Stimulated activated CD8-positive, alpha-beta memory T cell treated with anti-CD3 and anti-CD28 coated beads, Interleukin-7, amount 100 ng/mL, for 4 hours (primary cell): ENCODE measurements around the gene POLR2L.

Experiments
- DNase-seq, 2 donors: peaks; one replicate each; pipeline ENCODE4 v3.0.0-alpha.2; 2020; ENCODE audit warnings: low read depth in 2 of 2

The POLR2L gene

GRCh38 chr11:868802-869201 lies 26.5 kb upstream of the POLR2L start:
- no peak for DNase-seq

GRCh38 chr11:868394-868793 lies 26.1 kb upstream of the POLR2L start:
- DNase-seq: no peak

GRCh38 chr11:867856-868358 lies 25.6 kb upstream of the POLR2L start:
- no peak for DNase-seq

GRCh38 chr11:866481-866880 lies 24.2 kb upstream of the POLR2L start:
- no peak for DNase-seq

- no peak for DNase-seq
Observed at GRCh38 chr11:865462-866430, 23.4 kb upstream of the POLR2L start.

GRCh38 chr11:864898-865297 lies 22.6 kb upstream of the POLR2L start:
- DNase-seq: no peak

GRCh38 chr11:863910-864827 lies 21.8 kb upstream of the POLR2L start:
- DNase-seq: no peak

- DNase-seq: no peak
Observed at GRCh38 chr11:863023-863909, 20.9 kb upstream of the POLR2L start.

- no peak for DNase-seq
Observed at GRCh38 chr11:862696-863022, 20.3 kb upstream of the POLR2L start.

GRCh38 chr11:862081-862661 lies 19.8 kb upstream of the POLR2L start:
- DNase-seq: no peak

- DNase-seq: no peak
Observed at GRCh38 chr11:861105-861479, 18.8 kb upstream of the POLR2L start.

- no peak for DNase-seq
Observed at GRCh38 chr11:860234-861104, 18.1 kb upstream of the POLR2L start.

- DNase-seq: no peak
Observed at GRCh38 chr11:859394-860131, 17.2 kb upstream of the POLR2L start.

- DNase-seq: no peak
Observed at GRCh38 chr11:858762-859339, 16.5 kb upstream of the POLR2L start.

GRCh38 chr11:858053-858761 lies 15.9 kb upstream of the POLR2L start:
- no peak for DNase-seq

- no peak for DNase-seq
Observed at GRCh38 chr11:856397-856796, 14.1 kb upstream of the POLR2L start.

- no peak for DNase-seq
Observed at GRCh38 chr11:855796-856195, 13.5 kb upstream of the POLR2L start.

GRCh38 chr11:855330-855674 lies 13.0 kb upstream of the POLR2L start:
- DNase-seq: no peak
